Activated CD4-positive, alpha-beta T cell treated with anti-CD3 and anti-CD28 coated beads for 4 hours (primary cell): ENCODE measurements around the gene ST3GAL3.

Source experiments
- DNase-seq, 2 donors: peaks; one replicate each; pipeline ENCODE4 v3.0.0-alpha.2; 2020

ST3GAL3 gene

GRCh38 chr1:43970911-43971310, 263.6 kb downstream of the ST3GAL3 start:
- no peak for DNase-seq

GRCh38 chr1:43971336-43971980, 264.1 kb downstream of the ST3GAL3 start:
- DNase-seq, result no peak

GRCh38 chr1:43973981-43974442, 266.7 kb downstream of the ST3GAL3 start:
- DNase-seq, result no peak

GRCh38 chr1:43974443-43975248, 267.3 kb downstream of the ST3GAL3 start, which contains the start of gene ATP6V0B:
TSS of gene ATP6V0B (plus strand) at chr1:43974960. CDS start at chr1:43975041, 81 bp downstream.
- DNase-seq, result peak; percentile 94

GRCh38 chr1:43975249-43975961, 268.1 kb downstream of the ST3GAL3 start:
- DNase-seq, result peak; percentile 22 to 25

- DNase-seq, result no peak
Measured at GRCh38 chr1:43976045-43976444, 268.7 kb downstream of the ST3GAL3 start.

- no peak for DNase-seq
Measured at GRCh38 chr1:43976890-43977289, 269.6 kb downstream of the ST3GAL3 start.

- DNase-seq, result no peak
Measured at GRCh38 chr1:43977376-43978263, 270.3 kb downstream of the ST3GAL3 start.

- DNase-seq, result no peak
Measured at GRCh38 chr1:43978264-43978550, 270.9 kb downstream of the ST3GAL3 start.

GRCh38 chr1:43978551-43979260, 271.4 kb downstream of the ST3GAL3 start, which contains the start of gene B4GALT2:
TSS of gene B4GALT2 (plus strand) at chr1:43979210. CDS start at chr1:43981161, 1,951 bp downstream.
- peak; percentile 14 to 21 for DNase-seq

GRCh38 chr1:43979261-43979527, 271.9 kb downstream of the ST3GAL3 start:
- DNase-seq, result no peak

GRCh38 chr1:43979528-43980254, 272.4 kb downstream of the ST3GAL3 start:
- DNase-seq, result peak; percentile 15 to 29

- no peak for DNase-seq
Measured at GRCh38 chr1:43980255-43981134, 273.2 kb downstream of the ST3GAL3 start.
